HepG2 (cell line): ENCODE results near the gene KRTAP10-5. TPM values are rescaled to one million over a fixed set of nuclear protein-coding genes. Genes with fewer than 3 reads are reported as not detected.

Experiments used
- DZIP1 ChIP-seq: sonication (generic); formaldehyde crosslinking; IDR thresholded peaks from 2 replicates; pipeline ENCODE4 v1.5.0; 2020; ENCODE audit warnings: mild to moderate bottlenecking, missing genetic modification reagents
- HBP1 ChIP-seq: IDR thresholded peaks from 2 replicates; pipeline ENCODE4 v1.6.1; 2016; ENCODE audit warnings: low read depth, control low read depth
- MTA3 ChIP-seq: sonication (generic); formaldehyde crosslinking; IDR thresholded peaks from 2 replicates; pipeline ENCODE4 v1.4.0; 2020; ENCODE audit warnings: missing genetic modification reagents
- MTF1 ChIP-seq: sonication (generic); formaldehyde crosslinking; IDR thresholded peaks from 2 replicates; pipeline ENCODE4 v1.5.0; 2020; ENCODE audit warnings: missing genetic modification reagents
- NR1H2 ChIP-seq: sonication (generic); formaldehyde crosslinking; IDR thresholded peaks from 2 replicates; pipeline ENCODE4 v1.8.1; 2022; ENCODE audit warnings: low read depth, missing genetic modification reagents, borderline replicate concordance
- SKI ChIP-seq: fragments of 450-650 bp; IDR thresholded peaks from one replicate; pipeline ENCODE4 v1.6.1; 2018; ENCODE audit warnings: mild to moderate bottlenecking; ENCODE audit not compliant: partially characterized antibody
- TBL1XR1 ChIP-seq: fragments of 150-350 bp; IDR thresholded peaks from 2 replicates; pipeline ENCODE4 v1.6.1; 2014; ENCODE audit warnings: borderline replicate concordance, low read length; ENCODE audit not compliant: partially characterized antibody
- TBP ChIP-seq: sonication (generic); formaldehyde crosslinking; IDR thresholded peaks from 2 replicates; pipeline ENCODE4 v1.5.0; 2020; ENCODE audit warnings: missing genetic modification reagents
- TEAD2 ChIP-seq: sonication (generic); formaldehyde crosslinking; IDR thresholded peaks from 2 replicates; pipeline ENCODE4 v1.9.0; 2021; ENCODE audit warnings: missing genetic modification reagents
- YEATS4 ChIP-seq: sonication (generic); formaldehyde crosslinking; IDR thresholded peaks from 2 replicates; pipeline ENCODE4 v1.4.0; 2020; ENCODE audit warnings: missing genetic modification reagents, borderline replicate concordance
- ZBTB20 ChIP-seq: sonication (generic); formaldehyde crosslinking; IDR thresholded peaks from 2 replicates; pipeline ENCODE4 v1.8.1; 2023; ENCODE audit warnings: missing genetic modification reagents, low read depth, mild to moderate bottlenecking, borderline replicate concordance
- ZBTB21 ChIP-seq: sonication (generic); formaldehyde crosslinking; IDR thresholded peaks from 2 replicates; pipeline ENCODE4 v1.4.0; 2020; ENCODE audit warnings: missing genetic modification reagents
- ZMYM3 ChIP-seq: sonication (generic); formaldehyde crosslinking; IDR thresholded peaks from 2 replicates; pipeline ENCODE4 v1.5.1; 2020; ENCODE audit warnings: mild to moderate bottlenecking, missing genetic modification reagents
- ZNF337 ChIP-seq: sonication (generic); formaldehyde crosslinking; IDR thresholded peaks from 2 replicates; pipeline ENCODE4 v1.5.1; 2020; ENCODE audit warnings: missing genetic modification reagents, low read depth, mild to moderate bottlenecking, borderline replicate concordance
- ZNF513 ChIP-seq: sonication (generic); formaldehyde crosslinking; conservative IDR thresholded peaks from 2 replicates; pipeline ENCODE4 v1.5.0; 2020; ENCODE audit warnings: missing genetic modification reagents
- ZNF546 ChIP-seq: sonication (generic); formaldehyde crosslinking; conservative IDR thresholded peaks from 2 replicates; pipeline ENCODE4 v1.8.1; 2023; ENCODE audit warnings: mild to moderate bottlenecking, missing genetic modification reagents
- ZNF670 ChIP-seq: sonication (generic); formaldehyde crosslinking; IDR thresholded peaks from 2 replicates; pipeline ENCODE4 v1.8.0; 2022; ENCODE audit warnings: mild to moderate bottlenecking, missing genetic modification reagents, borderline replicate concordance
- ZNF7 ChIP-seq: IDR thresholded peaks from 2 replicates; pipeline ENCODE4 v1.6.1; 2016; ENCODE audit warnings: missing biosample characterization, missing genetic modification reagents
- polyA plus RNA-seq, 8 experiments: library from polyadenylated mRNA; depleted of rRNA in 3 of 8; stranded (reverse) in 7 of 8; unstranded in 1 of 8; fragments of >200 nt; fragmentation: Illumina TruSeq in 4 of 8; extraction: Trizol in 4 of 8; gene quantifications; 2 replicates each; pipeline versions ENCODE4 v1.2.1 to v1.2.3, GENCODE V29; 2011 to 2016; ENCODE audit warnings: low read depth in 4 of 8, missing spikeins in 1 of 8, mixed read lengths in 1 of 8; ENCODE audit not compliant: insufficient read depth in 1 of 8
- total RNA-seq, 5 experiments: library from RNA; depleted of rRNA; stranded (reverse); fragments of >200 nt; fragmentation: Illumina TruSeq; extraction: Trizol; gene quantifications; 2 replicates each; pipeline ENCODE4 v1.2.3, GENCODE V29; 2016; ENCODE audit warnings: low read depth in 1 of 5
- TF ChIP-seq, protein P1 (sequence below): sonication (generic); formaldehyde crosslinking; IDR thresholded peaks from 2 replicates; pipeline ENCODE4 v1.5.0; 2020; ENCODE audit warnings: mild to moderate bottlenecking, missing genetic modification reagents, borderline replicate concordance

KRTAP10-5 gene
- total and polyA plus RNA-seq, 2 of the 13 experiments (the other 11 are each of a cell fraction or from before 2014, with no cell fraction given): not detected

GRCh38 chr21:44574457-44575306 lies 5.7 kb downstream of the KRTAP10-5 start (continued):
- TF ChIP-seq, protein P1, sequence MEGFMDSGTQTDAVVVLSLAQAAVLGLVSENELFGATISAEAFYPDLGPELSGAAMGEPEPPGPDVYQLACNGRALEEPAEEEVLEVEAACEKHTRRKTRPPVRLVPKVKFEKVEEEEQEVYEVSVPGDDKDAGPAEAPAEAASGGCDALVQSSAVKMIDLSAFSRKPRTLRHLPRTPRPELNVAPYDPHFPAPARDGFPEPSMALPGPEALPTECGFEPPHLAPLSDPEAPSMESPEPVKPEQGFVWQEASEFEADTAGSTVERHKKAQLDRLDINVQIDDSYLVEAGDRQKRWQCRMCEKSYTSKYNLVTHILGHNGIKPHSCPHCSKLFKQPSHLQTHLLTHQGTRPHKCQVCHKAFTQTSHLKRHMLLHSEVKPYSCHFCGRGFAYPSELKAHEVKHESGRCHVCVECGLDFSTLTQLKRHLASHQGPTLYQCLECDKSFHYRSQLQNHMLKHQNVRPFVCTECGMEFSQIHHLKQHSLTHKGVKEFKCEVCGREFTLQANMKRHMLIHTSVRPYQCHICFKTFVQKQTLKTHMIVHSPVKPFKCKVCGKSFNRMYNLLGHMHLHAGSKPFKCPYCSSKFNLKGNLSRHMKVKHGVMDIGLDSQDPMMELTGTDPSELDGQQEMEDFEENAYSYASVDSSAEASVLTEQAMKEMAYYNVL: peak; percentile 86; the same call in 1 of the 2 replicates
- no peak for TF ChIP-seq TEAD2 (CRISPR knock-in tag)
- no peak for TF ChIP-seq TBL1XR1
- TF ChIP-seq ZNF670 (CRISPR knock-in tag): no peak
- no peak for TF ChIP-seq ZBTB20
- TF ChIP-seq ZNF513 (CRISPR knock-in tag): no peak
- no peak for TF ChIP-seq ZBTB21 (CRISPR knock-in tag)
- TF ChIP-seq ZNF546 (CRISPR knock-in tag): no peak
- TF ChIP-seq SKI: peak; percentile 66
- TF ChIP-seq DZIP1 (CRISPR knock-in tag): no peak
- no peak for TF ChIP-seq HBP1 (CRISPR knock-in tag)
- TF ChIP-seq ZNF7 (CRISPR knock-in tag): no peak
- TF ChIP-seq TBP (CRISPR knock-in tag): no peak
- no peak for TF ChIP-seq MTA3 (CRISPR knock-in tag)
- TF ChIP-seq ZMYM3 (CRISPR knock-in tag): peak; percentile 96
- TF ChIP-seq NR1H2 (CRISPR knock-in tag): no peak
- TF ChIP-seq YEATS4 (CRISPR knock-in tag): no peak
- TF ChIP-seq ZNF337 (CRISPR knock-in tag): no peak
- TF ChIP-seq MTF1: no peak
